DOHH2 (cell line): ENCODE data around the gene PAH.

Source experiments
- CTCF ChIP-seq: fragments of 200-600 bp; sonication (generic); IDR thresholded peaks from one replicate; pipeline ENCODE4 v1.5.1; 2014; ENCODE audit warnings: antibody characterized with exemption, mild to moderate bottlenecking, low read depth, low read length; ENCODE audit not compliant: poor library complexity, severe bottlenecking
- EZH2phosphoT487 ChIP-seq: fragments of 200-600 bp; sonication (generic); IDR thresholded peaks from 2 replicates; pipeline ENCODE4 v1.6.1; 2017; ENCODE audit warnings: borderline replicate concordance, mild to moderate bottlenecking, antibody characterized with exemption, low read length, moderate library complexity, mixed read lengths

GRCh38 chr12:102862486-102862885 lies 54.6 kb downstream of the PAH start:
- TF ChIP-seq CTCF = no peak
- TF ChIP-seq EZH2phosphoT487 = no peak
